GM19452 (cell line): ENCODE measurements around the gene CIB1.
A peak's percentile ranks its signal among the peaks of the same experiment; 100 is the strongest.

Source experiments
- ATAC-seq: cut with Tn5 transposase; IDR thresholded peaks from one replicate; pipeline ENCODE4 v1.9.1; 2021; ENCODE audit not compliant: unreplicated experiment

CIB1 gene

GRCh38 chr15:90219421-90220141, 14.2 kb downstream of the CIB1 start:
- ATAC-seq = no peak

DNA sequence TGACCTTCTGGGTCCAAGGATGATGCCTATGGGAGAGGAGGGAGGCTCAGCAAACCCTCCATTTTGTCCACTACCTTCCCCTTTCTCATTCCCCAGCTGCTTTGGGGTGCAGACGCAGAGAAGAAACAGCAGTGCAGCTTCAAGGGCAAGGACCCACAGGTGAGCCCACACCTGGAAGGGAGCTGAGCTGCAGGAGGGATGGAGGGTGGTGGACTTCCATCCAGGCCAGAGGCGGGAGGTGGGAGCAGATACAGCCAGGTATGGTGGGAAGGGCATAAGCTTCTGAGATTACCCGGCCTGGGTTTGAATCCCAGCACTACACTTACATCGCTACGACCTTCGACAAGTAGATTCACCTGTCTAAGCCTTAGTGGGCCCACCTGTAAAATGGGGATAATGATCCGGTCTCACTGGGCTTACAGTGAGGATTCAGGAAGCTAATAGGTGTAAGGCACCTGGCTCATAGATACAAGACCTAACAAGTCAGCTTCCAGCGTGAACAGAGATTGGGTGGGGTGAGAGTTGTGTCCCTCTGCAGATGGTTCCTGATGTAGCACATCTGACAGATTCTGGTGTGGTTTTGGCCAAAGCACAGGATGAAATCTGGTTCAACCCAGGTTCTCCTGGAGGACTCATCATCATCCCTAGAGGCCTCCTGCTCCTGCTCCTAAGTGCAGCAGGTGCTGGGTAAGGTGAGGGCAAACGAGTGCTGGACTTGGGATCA, 15.9 kb downstream of the CIB1 start:
- ATAC-seq = no peak

- no peak for ATAC-seq
Observed at GRCh38 chr15:90214553-90215196, 19.1 kb downstream of the CIB1 start.

DNA sequence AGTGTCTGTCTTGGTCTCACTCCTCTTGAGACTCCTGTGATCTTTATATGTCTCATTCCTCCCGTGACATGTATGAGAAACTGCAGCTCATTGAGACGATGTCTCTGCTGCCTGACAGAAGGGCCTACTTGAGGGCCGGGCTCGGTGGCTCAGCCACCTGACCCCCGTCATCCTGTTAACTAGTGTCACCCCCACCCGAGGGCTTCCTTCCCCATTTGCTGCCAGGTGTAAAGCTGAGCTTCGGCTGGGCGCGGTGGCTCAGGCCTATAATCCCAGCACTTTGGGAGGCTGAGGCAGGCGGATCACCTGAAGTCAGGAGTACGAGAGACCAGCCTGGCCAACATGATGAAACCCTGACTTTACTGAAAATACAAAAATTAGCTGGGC, 19.9 kb downstream of the CIB1 start:
- no peak for ATAC-seq

GRCh38 chr15:90213122-90213817, 20.5 kb downstream of the CIB1 start:
- no peak for ATAC-seq

GRCh38 chr15:90212221-90213098, 21.3 kb downstream of the CIB1 start:
- ATAC-seq = no peak

GRCh38 chr15:90211440-90212143, 22.1 kb downstream of the CIB1 start:
- no peak for ATAC-seq

DNA sequence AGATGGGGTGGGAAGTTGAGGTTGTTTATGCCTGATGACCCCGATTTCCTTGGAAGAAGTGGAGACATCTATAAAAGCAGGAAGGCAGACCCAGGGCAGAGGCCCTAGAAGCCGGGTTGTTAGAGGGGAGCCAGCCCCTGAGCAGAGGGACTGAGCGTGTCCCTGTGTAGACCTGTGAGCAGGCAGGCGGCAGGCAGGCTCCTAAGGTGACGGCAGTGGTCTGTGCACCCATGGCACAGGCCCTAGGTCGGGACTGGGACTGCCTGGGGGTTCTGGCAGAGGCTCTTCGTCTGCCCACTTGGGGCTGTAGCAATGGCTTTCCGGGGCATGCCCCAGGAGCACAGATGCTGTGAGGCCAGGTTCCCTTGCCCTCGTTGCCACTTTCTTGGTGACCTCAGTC, 22.7 kb downstream of the CIB1 start:
- ATAC-seq = no peak

- no peak for ATAC-seq
Observed at GRCh38 chr15:90210593-90210992, 23.1 kb downstream of the CIB1 start.

- peak; percentile 50 for ATAC-seq
Observed at GRCh38 chr15:90209591-90209990, 24.1 kb downstream of the CIB1 start.

DNA sequence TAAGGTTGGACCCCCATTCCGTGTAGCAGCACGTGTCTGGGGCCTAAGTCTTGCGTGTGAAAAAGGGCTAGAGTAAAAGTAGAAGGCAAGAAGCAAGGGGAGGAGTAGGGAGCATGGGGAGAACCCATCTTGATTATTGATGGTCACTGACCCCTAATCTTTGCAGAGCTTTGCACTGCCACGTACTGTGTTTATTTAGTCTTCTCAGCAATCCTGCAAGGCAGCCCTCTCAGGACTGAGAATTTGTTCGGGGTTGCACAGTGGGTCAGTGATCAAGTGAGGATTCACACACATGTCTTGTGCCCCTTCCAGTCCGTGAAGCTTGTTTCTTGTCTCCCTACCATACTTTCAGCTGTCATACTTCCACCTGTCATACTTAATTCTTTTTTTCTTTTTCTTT, 25.4 kb downstream of the CIB1 start:
- no peak for ATAC-seq

- ATAC-seq = no peak
Observed at GRCh38 chr15:90207252-90207651, 26.5 kb downstream of the CIB1 start.

DNA sequence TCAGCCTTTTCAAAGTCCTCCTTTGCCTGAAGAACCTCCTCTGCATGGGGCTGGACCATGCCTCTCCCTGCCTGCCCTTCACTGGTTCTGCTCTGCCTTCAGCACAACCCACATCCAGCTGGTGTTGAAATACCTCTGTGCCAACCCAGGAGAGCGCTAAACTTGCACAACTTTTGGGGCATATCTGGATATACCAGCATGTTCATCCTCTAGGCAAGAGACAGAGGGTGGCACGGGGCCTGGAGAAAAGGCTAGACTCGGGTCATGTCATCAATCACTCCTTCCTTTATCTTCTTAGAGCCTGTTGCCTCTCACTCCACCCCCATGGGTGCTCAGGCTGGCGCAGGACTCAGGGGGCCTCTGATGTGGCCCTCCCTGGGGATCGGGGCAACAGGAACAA, 27.9 kb downstream of the CIB1 start:
- no peak for ATAC-seq

- no peak for ATAC-seq
Observed at GRCh38 chr15:90205050-90205848, 28.5 kb downstream of the CIB1 start.

DNA sequence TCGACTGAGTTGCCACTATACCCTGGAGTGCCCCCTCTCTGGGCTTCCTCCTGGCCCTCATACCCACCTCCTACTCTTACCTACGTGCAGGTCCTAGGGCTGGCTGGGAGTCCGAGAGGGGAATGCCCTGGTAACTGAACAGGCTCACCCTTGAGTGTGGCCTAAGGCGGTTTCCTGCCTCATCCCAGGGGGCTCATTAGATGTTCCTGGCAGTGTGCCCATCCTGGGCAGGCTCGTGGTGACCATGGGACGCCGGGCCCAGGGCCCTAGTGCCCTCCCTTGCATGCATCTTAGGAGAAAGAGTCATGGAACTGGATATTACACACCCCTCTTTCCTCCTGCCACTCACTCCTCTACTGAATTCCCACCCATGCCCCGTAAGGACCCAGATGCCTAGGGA, 29.8 kb downstream of the CIB1 start:
- ATAC-seq = no peak

DNA sequence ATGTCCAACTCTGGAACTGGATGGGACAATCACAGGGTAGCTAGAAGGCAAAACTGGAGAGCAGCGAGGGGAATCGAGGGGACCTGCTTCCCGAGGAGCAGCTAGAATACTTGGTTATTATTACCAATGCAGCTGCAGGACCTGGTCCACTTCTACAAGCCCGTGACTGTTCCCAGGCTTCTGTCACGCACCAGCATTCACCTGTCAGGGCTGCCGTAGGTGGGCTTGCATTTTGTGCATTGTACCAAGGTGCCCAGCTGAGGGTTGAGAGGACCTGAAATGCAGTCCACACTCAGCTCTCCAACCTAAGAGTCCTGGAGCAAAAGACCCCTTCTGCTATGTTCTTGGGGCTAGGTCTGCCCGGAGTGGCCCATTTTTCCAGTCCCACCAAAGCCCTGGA, 30.3 kb downstream of the CIB1 start:
- ATAC-seq = no peak

DNA sequence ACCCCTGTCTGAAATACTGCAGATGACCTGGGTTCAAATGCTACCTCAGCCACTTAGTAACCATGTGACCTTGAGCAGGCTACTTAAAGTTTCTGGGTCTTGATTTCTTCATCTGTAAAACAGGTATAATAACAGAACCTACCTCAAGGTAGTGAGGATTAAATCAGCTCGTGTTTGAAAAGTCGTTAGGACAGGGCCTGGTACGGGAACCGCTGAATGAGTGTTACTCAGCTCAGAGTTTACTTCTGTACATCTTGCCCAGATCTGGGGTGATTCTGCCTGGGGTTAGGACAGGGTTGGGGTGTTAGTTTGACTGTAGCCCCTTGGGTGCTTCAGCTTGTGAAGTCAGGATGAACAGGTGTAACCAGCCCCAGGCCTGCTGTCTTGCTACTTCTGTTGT, 30.8 kb downstream of the CIB1 start:
- no peak for ATAC-seq

- ATAC-seq = no peak
Observed at GRCh38 chr15:90201944-90202375, 31.8 kb downstream of the CIB1 start.
